HG03469 (cell line): ENCODE results near the gene ARHGAP27.

Experiments used
- ATAC-seq: cut with Tn5 transposase; IDR thresholded peaks from one replicate; pipeline ENCODE4 v1.9.1; 2021; ENCODE audit warnings: mild to moderate bottlenecking, moderate library complexity, moderate number of reproducible peaks; ENCODE audit not compliant: unreplicated experiment

Gene ARHGAP27

GRCh38 chr17:45410144-45411091 lies 22.3 kb downstream of the ARHGAP27 start:
- ATAC-seq = no peak

GRCh38 chr17:45409659-45410076 lies 23.0 kb downstream of the ARHGAP27 start:
- ATAC-seq = no peak

- no peak for ATAC-seq
These were observed 23.9 kb downstream of the ARHGAP27 start for GRCh38 chr17:45408611-45409421.

- ATAC-seq = no peak
These were observed 26.6 kb downstream of the ARHGAP27 start for GRCh38 chr17:45406107-45406506.

- ATAC-seq = no peak
These were observed 27.2 kb downstream of the ARHGAP27 start for GRCh38 chr17:45405250-45406086.

- ATAC-seq = no peak
These were observed 27.8 kb downstream of the ARHGAP27 start for GRCh38 chr17:45404870-45405249.

- no peak for ATAC-seq
These were observed 28.7 kb downstream of the ARHGAP27 start for GRCh38 chr17:45403906-45404490.

- ATAC-seq = no peak
These were observed 29.8 kb downstream of the ARHGAP27 start for GRCh38 chr17:45402916-45403315.

GRCh38 chr17:45398800-45399199 lies 33.9 kb downstream of the ARHGAP27 start:
- no peak for ATAC-seq

- no peak for ATAC-seq
These were observed 34.9 kb downstream of the ARHGAP27 start for GRCh38 chr17:45397796-45398195.

- ATAC-seq = no peak
These were observed 36.0 kb downstream of the ARHGAP27 start for GRCh38 chr17:45396496-45397205.

GRCh38 chr17:45395569-45396415 lies 36.9 kb downstream of the ARHGAP27 start:
- ATAC-seq = no peak

GRCh38 chr17:45394913-45395568 lies 37.6 kb downstream of the ARHGAP27 start:
- no peak for ATAC-seq

- ATAC-seq = no peak
These were observed 38.1 kb downstream of the ARHGAP27 start for GRCh38 chr17:45394564-45394912.

- no peak for ATAC-seq
These were observed 38.6 kb downstream of the ARHGAP27 start for GRCh38 chr17:45394091-45394490.

GRCh38 chr17:45393411-45393810 lies 39.3 kb downstream of the ARHGAP27 start:
- no peak for ATAC-seq

GRCh38 chr17:45391918-45392317 lies 40.8 kb downstream of the ARHGAP27 start:
- ATAC-seq = no peak

- no peak for ATAC-seq
These were observed 41.4 kb downstream of the ARHGAP27 start for GRCh38 chr17:45391291-45391690.

- no peak for ATAC-seq
These were observed 43.3 kb downstream of the ARHGAP27 start for GRCh38 chr17:45389354-45389753.
